HG03025 (cell line): ENCODE measurements around the gene MTUS2.
A peak's percentile ranks its signal among the peaks of the same experiment; 100 is the strongest.

ENCODE experiments used
- ATAC-seq: cut with Tn5 transposase; IDR thresholded peaks from one replicate; pipeline ENCODE4 v1.9.1; 2021; ENCODE audit warnings: mild to moderate bottlenecking, moderate library complexity; ENCODE audit not compliant: unreplicated experiment, low FRiP score

The MTUS2 gene

DNA sequence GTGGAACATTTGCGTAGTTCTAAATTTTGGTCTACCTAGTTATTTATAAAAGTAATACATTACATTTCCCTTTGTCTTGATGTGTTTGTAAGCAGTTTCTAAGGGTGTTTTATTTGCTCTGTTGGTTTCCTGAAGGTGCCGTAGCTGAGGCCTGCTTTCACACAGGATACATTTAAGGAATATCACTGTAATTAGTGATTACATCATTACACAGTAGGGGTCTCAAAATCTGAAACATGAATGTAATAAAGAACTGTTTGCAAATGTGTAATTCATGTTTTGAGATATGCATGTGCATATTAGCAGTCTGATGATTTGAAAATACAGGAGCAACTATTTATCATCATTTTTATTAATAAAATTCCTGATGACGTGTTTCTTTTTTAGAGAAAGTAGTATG, 281.8 kb downstream of the MTUS2 start:
- ATAC-seq = no peak

DNA sequence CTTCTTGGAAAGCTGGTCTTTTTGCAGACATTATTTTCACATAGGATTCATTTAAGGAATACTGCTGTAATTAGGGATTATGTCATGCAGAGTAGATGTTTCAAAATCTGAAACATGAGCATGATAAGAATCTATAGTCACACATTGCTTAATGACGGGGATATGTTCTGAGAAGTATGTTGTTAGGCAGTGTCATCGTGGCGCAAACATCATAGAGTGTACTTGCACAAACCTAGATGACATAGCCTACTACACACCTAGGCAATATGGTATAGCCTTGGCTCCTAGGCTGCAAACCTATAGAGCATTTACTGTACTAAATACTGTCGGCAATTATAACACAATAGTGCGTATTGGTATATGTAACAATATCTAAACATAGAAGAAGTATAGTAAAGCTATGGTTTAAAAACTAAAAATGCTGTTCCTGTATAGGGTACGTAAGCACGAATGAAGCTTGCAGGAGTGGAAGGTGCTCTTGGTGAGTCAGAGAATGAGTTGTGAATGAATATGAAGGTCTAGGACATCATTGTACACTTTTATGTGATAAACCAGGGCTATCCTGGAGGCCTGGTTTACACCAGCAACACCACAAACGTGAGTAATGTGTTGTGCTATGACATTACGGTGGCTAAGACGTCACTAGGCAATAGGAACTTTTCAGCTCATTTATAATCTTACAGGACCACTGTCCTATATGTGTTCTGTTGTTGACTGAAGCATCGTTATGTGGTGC, 283.1 kb downstream of the MTUS2 start:
- ATAC-seq = no peak

DNA sequence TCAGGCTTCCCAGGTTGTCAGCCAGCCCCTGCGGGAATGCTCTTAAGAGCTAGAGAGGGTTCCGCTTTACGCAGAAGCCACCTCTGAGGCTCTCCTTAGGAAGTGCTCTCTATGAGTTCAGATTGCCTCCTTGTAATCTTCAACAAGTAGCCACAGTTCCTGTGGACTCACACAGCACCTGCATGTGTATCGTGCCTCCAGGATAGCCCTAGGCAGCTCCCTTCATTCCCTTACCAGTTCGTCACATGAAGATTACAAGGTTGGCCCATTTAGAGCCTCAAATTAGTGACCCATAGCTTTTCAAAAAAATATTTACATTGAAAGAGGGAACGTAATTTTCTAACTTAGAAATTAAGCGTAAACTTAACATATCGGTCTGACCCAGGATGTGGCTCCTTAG, 284.3 kb downstream of the MTUS2 start:
- ATAC-seq = no peak

DNA sequence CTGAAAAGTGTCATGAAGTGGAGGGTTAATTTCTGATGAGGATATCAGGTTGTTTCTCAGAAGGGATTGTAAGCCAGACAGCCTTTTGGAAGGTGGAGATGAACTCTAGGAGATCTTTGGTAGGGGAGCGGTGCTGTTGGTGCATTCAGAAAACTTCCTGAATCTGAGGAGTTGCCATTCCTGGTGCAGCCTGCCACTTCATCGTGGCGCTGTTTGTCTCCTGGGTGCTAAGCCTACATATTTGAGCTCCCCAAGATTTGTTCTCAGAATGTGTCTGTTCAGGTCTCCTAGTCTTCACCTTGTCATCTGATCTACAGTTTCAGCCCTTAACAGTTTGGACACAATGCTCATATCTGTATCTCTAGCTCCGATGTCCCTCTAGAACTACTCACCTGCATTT, 285.6 kb downstream of the MTUS2 start:
- no peak for ATAC-seq

DNA sequence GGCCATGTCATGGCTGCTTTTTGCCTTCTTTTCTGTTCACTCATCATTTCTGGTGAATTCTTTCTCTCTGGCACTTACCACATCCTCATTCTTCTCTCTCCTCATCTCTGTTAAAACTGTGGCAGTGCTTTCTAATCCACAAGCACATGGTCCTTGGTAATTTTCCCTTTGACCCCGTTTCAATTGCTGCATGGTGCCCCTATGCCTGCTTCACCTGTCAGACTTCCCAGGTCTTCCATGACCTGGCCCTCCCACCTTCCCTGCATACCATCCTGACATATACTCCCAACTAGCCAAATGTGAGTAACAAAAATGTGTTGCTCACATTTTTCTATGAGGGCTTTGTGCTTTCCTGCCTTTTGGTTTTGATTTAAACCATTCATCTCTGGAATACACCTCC, 286.5 kb downstream of the MTUS2 start:
- no peak for ATAC-seq

DNA sequence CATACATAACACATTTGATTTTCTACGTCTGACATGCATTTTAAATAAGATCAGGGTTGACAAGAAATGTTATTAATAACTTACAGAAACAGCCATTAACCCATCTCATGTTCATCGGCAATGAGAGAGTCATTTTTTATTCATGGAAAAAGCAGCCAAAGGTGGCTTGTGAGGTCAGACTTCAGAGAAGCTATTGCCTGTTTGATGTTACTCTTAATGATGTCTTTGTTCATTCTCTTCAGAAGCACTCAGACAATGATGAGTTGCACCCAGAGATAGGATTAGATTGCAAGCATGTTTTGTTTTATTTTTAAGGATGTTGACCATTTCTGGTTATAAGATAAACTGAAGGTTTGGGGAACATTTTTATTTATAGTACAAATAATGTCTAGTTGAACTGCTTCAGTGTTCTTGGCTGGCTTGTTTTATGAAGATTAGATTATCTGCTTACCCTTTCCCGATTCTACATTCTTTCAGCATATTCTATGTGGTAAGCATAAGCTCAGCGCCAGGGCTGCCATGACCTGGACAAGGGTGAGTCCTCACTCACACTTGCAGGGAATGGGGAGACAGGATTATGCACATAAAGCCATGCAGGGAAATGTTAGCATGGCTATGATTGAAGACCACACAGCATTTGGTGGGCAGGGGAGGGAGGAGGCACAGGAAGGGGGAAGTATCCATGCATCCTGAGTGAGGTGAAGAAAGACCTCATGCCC, 288.1 kb downstream of the MTUS2 start:
- ATAC-seq = no peak

DNA sequence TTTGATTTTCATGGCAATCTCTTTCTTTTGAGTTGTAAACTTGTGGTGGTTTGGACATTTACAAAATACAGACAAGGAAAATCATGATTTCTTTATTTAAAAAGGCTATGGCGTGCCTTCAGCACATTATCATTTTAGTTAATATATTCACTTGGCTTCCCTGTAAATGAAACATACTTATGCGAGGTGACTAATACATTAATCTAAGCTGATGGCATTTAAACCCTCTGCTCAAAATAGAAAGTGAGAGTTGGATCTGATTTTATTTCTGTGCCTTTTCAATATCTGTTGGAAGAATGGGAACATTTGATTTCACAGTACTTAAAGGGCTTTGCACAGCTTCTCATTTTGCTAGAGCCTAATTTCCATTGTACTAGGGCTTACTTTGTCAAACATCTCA, 289.8 kb downstream of the MTUS2 start:
- ATAC-seq = no peak

DNA sequence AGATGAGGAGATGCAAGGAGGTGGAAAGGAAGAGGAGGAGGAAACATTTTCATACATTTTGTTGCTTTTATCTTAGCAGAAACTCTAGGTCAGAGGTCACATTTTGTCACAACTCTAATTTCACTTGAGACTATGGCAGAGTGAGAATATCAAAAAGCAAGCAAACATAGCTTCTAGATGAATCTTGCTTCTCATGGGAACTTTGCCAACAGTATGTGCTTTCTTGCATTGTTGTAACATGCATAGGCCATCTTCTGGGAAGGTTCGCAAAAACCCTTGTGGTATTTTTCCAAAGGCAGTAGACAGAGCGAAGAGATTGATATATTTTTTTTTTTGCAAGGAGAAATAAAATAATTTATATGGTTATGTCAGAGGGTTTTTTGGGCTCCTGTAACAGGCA, 291.3 kb downstream of the MTUS2 start:
- ATAC-seq = no peak

DNA sequence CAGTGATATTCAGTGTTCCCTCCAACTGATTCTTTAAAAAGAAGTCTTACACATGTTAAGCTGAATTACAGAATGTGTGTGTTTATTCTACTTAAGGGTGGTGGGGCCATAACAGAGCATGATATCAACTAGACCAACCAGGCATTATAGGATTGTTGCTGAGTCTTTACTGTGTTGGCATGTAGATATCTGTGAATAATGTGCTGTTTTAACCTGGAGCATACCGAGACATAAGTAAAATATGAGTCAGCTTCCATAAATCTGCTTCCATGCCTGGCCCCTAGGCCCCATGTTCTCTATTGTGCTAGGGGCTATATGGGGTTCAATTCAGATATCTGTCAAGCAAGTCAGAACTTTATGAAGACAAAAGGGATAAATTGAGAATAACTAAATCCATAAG, 295.7 kb downstream of the MTUS2 start:
- no peak for ATAC-seq

DNA sequence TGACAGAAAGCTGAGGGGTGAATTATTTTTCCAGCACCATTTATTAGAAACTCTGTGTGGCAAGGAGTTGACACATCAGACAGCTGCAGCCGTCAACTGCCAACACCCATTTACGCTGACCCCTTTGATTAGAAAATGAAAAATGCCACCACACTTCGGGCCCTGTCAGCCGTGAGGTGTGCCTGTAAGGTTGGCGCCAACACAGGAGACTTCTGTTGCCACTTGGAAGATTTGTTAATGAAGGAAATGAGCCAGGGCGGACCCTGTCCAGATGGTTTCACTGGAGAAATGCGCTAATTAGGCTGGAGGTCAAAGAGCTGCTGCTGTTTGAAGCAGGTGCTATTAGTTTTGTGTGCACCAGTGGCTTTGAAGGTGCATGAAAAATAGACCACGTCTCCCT, 297.5 kb downstream of the MTUS2 start:
- ATAC-seq = no peak

DNA sequence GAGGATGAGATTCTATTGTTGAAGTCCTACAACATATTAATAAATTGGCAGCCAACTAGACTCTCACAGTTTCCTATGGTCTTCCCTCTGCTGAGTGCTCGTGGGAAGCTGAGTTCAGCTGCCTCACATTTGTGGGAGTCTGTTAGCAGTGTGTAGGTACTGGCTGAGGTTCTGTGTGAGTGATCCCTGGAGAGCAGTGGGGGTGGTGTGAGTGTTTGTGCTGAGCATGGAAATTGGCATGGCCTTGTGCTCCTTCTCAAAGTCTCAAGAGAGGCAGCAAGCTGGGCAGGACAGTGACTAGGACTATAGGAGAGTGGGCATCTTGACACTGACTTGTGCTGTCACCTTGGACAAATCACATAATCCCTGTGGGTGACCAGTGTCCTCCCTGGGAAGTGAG, 298.3 kb downstream of the MTUS2 start:
- no peak for ATAC-seq

DNA sequence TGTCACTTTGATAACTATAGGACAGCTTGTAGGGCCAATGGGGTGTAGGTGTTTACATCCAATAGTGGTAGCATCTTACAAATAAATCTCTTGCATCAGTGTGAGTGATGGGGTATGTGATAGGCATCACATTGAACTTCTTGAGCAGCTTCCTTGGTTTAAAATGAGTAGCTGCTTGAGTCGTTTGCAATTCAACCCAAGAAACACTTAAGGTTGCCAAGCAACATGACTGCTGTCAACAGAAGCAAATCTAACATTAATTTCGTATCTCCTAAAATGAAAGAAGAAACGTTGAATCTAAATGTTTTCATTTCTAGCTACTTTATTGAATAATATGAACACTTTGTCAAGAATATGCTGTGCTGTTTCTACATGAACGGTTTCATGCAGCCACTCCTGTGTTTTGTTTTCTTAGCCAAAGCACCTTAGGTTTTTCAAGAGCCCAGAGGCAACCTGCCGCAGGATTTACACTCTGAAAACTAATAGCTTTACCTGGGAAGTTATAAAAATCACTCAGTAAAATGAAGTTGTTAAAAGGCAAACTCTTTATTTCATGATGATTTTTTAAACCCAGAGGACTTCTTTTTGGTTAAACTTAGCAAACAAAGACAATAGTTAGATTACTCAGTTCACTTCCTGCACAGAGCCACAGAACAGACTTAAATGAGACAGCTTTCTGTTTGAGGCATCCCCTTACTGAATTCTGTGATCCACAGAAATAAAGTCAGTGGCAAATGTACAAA, 305.2 kb downstream of the MTUS2 start:
- ATAC-seq = peak; percentile 56

DNA sequence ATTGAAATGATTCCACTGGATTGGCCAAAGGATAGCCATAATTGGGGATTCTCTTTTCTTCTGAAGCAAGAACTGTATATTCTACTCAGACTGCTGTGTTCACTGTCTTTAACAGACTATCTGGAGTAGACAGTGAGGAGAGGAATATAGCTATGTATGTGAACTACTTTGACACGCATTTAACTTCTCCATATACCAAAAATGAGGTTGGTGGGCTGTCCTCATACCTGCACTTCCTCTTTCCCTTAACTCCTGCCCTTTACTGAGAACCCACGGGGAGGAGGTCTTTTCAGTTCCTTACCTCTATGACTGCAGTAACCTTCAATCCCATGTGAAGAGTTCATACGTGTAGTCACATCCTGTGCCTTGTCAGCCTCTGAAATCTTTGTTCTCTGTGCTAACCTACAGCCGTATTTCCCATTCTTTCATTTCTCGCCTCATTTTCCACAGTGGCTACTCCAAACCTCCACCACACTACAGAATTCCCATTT, 305.8 kb downstream of the MTUS2 start:
- ATAC-seq = peak; percentile 69

DNA sequence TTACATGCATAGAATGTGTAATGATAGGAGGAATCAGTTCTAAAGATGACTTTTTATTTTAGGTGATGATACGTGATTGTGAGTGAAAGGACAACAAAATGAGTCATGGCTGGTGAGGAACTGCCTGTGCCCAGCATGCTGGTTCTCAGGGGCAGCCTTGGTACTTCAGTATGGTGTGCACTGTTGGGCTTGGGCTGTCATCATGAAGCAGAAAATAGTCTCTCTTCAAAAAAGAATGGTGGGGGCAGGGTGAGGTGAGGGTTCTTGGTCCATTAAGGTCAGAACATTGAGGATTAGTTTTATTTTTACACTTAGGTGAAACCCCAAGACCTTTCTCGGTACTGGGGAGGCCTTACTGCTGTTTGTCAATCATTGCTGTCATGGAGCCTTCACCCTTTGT, 309.5 kb downstream of the MTUS2 start:
- no peak for ATAC-seq

DNA sequence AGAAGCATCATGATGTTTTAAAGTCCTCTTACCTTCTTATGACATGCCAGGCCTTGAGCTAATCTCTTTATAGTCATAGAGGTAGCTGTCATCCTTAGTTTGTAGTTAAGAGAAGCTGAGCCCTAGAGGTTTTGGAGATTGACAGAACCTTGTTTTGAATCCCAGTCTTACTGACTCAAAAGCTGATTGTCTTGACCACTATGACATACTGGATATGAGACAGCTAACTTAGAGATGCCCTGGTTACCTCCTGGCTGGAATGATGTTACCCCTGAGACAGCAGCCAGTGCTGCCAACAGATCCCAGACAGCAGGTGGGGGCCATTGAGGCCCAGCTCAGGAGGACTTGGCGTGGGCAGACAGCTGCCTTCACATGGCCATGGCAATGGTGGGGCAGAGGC, 311.0 kb downstream of the MTUS2 start:
- no peak for ATAC-seq

DNA sequence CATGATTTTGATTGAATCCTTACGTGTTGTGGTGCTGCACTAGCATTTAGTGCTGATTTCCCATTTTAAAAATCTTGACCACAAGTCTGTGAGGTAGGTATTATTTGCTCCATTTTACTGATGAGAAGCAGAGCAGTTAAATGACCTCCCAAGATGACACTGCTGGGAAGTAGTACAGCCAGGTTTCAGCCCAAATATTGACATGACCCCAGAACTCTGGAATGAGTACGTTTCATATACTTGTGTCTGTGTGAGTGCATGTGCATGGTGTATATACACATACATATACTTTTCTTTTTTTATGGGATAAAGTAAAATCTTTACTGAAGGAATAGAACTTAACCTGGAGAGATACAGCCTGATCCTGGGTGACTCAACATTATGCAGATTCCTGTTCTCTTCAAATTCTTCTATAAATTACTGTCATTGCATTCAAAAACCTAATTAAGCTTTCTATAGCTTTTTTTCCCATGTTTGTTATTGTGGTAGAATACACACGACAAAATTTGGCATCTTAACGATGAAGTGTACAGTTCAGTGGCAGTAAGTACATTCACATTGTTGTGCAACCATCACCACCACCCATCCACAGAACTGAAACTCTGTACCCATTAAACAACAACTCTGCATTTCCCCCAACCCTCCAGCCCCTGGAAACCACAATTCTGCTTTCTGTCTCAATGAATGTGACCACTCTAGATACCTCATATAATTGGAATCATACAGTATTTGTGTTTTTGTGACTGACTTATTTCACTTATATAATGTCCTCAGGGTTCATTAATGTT, 311.9 kb downstream of the MTUS2 start:
- no peak for ATAC-seq

DNA sequence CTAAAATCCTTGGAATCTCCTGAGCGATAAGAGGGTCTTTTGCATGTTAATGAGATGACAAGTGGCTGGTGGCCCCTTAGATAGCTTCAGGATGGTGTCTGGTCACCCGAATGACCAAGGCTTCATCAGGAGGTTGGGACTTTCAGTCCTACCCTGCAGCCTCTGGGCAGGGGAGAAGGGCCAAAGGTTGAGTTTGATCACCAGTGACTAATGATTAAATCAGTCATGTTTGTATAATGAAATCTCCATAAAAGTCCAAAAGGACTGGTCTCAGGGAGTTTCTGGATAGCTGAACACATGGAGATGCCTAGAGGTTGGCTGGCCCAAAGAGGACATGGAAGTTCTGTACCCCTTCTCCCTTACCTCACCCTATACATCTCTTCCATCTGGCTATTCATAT, 316.2 kb downstream of the MTUS2 start:
- ATAC-seq = no peak

DNA sequence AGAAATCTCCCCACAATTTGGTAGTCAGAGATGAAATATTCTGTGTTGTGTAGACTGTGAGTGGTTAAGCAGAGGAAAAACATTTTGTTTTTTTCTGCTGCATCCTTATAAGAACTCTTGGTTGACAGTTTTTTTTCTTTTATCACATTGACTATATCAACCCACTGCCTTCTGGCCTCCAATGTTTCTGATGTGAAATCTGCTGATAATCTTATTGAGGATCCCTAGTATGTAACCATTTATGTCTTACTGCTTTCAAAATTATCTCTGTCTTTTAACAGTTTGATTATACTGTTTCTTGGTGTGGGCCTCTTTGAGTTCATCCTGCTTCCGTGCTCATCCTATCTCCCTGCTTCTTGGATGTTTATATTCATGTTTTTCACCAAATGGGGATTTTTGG, 316.9 kb downstream of the MTUS2 start:
- no peak for ATAC-seq

DNA sequence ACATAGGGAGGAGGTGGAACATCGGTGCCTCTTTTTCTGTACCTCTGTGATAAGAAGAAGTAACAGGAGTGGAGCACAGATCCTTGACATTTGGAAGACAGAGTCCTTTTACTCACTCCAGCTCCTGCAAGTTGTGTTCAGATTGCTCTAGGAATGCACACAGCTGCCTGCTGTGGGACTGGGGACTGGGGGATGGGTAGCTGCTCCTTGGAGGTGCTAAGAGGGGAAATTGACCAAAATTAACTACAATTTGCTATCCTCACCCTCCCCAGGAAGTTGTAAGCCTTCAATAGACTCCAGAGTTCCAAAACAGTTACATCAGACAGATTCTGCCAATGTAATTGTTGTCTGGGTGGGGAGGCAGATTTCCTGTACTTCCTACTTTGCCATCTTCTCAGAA, 317.9 kb downstream of the MTUS2 start:
- no peak for ATAC-seq

DNA sequence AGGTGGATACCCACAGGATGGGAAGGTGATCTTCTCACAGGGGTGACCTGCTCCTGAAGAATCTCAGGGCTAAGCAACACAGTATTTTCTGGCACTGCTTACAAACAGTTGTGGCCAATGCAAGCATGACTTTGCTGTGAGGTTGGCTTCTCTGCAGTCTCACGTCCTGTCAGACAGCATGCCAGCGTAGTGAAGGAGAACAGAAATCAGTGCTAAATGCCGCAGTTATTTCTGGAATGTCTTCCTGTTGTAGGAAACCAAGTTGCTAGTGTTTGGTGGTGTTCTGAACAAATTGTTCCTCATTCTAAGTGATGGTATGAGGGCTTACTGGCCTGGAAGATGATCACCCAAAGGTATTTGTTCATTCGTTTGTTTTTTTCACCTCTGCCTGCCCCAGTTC, 320.1 kb downstream of the MTUS2 start:
- no peak for ATAC-seq

DNA sequence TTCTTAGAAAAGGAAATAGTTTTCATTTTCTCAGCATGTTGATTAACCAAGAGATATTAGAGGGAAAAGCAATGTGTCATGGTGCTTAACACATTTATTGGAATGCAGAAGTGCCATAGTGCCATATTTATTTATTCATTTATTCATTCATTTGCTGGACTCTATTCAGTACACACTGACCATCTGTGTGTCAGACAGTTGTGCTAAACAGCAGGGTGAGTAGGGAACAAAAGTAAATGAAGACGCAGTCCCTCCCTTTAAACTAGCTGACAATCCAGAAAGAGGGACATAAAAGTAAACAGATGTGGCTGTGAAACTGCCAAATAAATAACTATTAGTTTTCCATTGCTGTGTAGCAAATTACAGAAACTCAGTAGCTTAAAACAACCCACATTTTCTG, 323.7 kb downstream of the MTUS2 start:
- no peak for ATAC-seq
